Mesendoderm (in vitro differentiated cells): ENCODE results near the gene GRIP1.

Experiments
- DNase-seq: peaks from one replicate; pipeline ENCODE4 v3.0.0; 2013
- H2AK5ac ChIP-seq: 2 replicates; pipeline ENCODE4 v1.6.1; 2013; ENCODE audit warnings: low read length, inconsistent platforms
- H2BK120ac ChIP-seq: 2 replicates; pipeline ENCODE4 v1.6.1; 2013; ENCODE audit warnings: low read depth, mild to moderate bottlenecking, low read length, moderate library complexity, mixed read lengths
- H2BK15ac ChIP-seq: replicated peaks from 2 replicates; pipeline ENCODE4 v1.6.1; 2013; ENCODE audit warnings: low read depth, mild to moderate bottlenecking, moderate library complexity
- H2BK5ac ChIP-seq: 2 replicates; pipeline ENCODE4 v1.6.1; 2013; ENCODE audit warnings: low read length, inconsistent platforms
- H3K18ac ChIP-seq: 2 replicates; pipeline ENCODE4 v1.6.1; 2013; ENCODE audit warnings: mild to moderate bottlenecking, low read length, mixed read lengths
- H3K23ac ChIP-seq: one replicate; pipeline ENCODE4 v1.6.1; 2013; ENCODE audit warnings: low read length
- H3K27ac ChIP-seq: 2 replicates; pipeline ENCODE4 v1.5.1; 2013; ENCODE audit warnings: low read depth, mild to moderate bottlenecking, inconsistent platforms, low read length, moderate library complexity
- H3K27me3 ChIP-seq: 2 replicates; pipeline ENCODE4 v1.6.1; 2013; ENCODE audit warnings: low read length, control low read depth, mild to moderate bottlenecking, inconsistent platforms; ENCODE audit not compliant: insufficient read depth, poor library complexity
- H3K36me3 ChIP-seq: 2 replicates; pipeline ENCODE4 v1.6.1; 2013; ENCODE audit warnings: low read length, inconsistent platforms; ENCODE audit not compliant: control insufficient read depth, insufficient read depth
- H3K4ac ChIP-seq: one replicate; pipeline ENCODE4 v1.6.1; 2013; ENCODE audit warnings: low read depth, mild to moderate bottlenecking, low read length, moderate library complexity
- H3K4me1 ChIP-seq: 2 replicates; pipeline ENCODE4 v1.6.1; 2013; ENCODE audit warnings: low read depth, low read length, inconsistent platforms; ENCODE audit not compliant: control insufficient read depth
- H3K4me2 ChIP-seq: 2 replicates; pipeline ENCODE4 v1.6.1; 2013; ENCODE audit warnings: low read length
- H3K4me3 ChIP-seq: 2 replicates; pipeline ENCODE4 v1.5.1; 2013; ENCODE audit warnings: mild to moderate bottlenecking, low read length
- H3K56ac ChIP-seq: one replicate; pipeline ENCODE4 v1.6.1; 2013; ENCODE audit warnings: low read length
- H3K79me1 ChIP-seq: 2 replicates; pipeline ENCODE4 v1.6.1; 2013; ENCODE audit warnings: low read length, inconsistent platforms
- H3K79me2 ChIP-seq: 2 replicates; pipeline ENCODE4 v1.6.1; 2013; ENCODE audit warnings: mild to moderate bottlenecking, low read length; ENCODE audit not compliant: control insufficient read depth, insufficient read depth
- H3K9ac ChIP-seq: 2 replicates; pipeline ENCODE4 v1.6.1; 2013; ENCODE audit warnings: low read length, inconsistent platforms
- H4K5ac ChIP-seq: one replicate; pipeline ENCODE4 v1.6.1; 2013; ENCODE audit warnings: low read length
- H4K8ac ChIP-seq: one replicate; pipeline ENCODE4 v1.6.1; 2013; ENCODE audit warnings: low read depth, mild to moderate bottlenecking, control low read depth, low read length, moderate library complexity
- WGBS: extraction: QIAGEN DNeasy Blood & Tissue Kit; methylation state at CpG from one replicate; pipeline ENCODE4 v1.1.7; 2013; ENCODE audit warnings: low lambda C conversion rate, missing lambda C conversion rate; ENCODE audit not compliant: insufficient coverage; ENCODE audit errors: extremely low coverage; 5-methylcytosine and 5-hydroxymethylcytosine counted together

Gene GRIP1

DNA sequence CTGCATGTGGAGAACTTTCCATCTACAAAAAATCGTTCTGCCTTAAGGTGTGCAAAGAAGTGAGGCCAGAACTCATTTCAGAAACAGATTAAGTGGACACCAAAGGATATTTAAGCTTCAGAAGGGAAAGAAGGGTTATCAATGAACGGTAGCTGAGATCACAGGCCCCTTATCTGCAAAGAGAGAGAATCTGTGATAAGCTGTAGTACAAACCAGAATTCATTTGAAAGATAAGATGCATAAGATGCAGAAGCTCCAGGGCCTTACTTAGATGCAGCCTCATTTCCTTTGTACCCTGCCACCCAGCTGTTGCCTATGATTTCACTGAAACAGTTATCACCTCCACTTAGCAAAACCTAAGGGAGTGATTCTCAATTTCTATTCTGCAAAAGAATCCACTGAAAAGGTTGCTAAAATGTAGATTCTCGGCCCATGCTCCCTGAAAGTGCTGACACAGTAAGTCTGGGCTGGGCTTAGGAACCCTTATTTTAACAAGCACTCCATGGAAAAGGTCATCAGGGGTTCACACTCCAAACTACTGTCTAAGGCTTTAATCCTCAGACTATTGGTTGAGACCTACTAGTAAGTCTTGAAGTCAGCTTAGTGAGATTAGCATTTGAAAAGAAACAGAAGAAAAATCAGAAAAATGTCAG, 311.7 kb downstream of the GRIP1 start:
- Histone ChIP-seq H3K4me1 (no peaks in the 10 kb centered on the region), H3K79me1 (no peaks in the 10 kb centered on the region), H3K4me2 (no peak overlapping the region), H3K9ac (no peak overlapping the region), H3K36me3 (no peaks in the 10 kb centered on the region), H4K8ac (no peak overlapping the region), H2BK5ac (no peak overlapping the region), H3K18ac (no peak overlapping the region), H3K4ac (no peak overlapping the region), H3K23ac (no peak overlapping the region), H3K4me3 (no peak overlapping the region), H3K27ac (no peak overlapping the region), H2AK5ac (no peak overlapping the region), H2BK120ac (no peak overlapping the region), H3K27me3 (no peaks in the 10 kb centered on the region), H3K79me2 (no peaks in the 10 kb centered on the region), H2BK15ac (no peak overlapping the region), H3K56ac (no peak overlapping the region), H4K5ac (no peak overlapping the region)
- DNase-seq = peak; percentile 69
- WGBS = no CpG with 5 or more reads among the region's 3 CpGs

DNA sequence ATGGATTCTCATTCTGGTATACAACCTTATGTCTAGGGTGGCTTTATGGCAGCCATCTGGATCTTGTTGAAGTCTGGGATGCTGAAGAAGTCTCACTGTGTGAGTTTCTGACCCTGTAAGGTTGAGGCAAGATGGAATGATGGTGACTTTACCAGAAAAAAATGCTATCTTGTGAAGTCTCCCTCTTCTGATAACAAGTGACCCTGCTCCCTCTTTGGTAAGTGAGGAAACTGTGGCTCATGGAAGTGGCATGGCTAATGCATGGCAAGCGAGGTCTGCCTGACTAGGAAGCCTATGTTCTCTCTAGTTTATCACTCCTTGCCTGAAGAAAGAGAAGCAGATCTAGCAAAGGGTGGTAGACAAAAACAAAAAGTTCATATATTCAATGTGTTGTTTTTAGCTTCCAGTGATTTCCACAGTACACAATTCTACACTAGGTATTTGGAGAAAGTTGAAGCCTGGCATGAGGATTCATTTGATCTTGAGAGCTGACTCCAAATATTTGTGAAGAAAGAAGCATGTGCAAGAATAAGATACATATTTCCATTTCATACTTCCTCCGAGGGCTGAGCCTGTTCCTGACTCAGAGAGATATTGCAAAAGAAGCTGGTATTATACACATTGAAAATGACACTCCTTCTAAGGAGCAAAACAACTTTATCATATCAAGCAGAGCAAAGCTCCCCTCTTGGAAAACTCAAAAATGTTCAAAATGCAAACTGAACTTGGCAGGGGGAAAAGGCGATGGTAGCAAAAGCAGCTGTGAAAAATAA, 313.0 kb downstream of the GRIP1 start:
- no peak overlapping the region for H3K4me2 ChIP-seq
- no peak overlapping the region for H3K56ac ChIP-seq
- no peak overlapping the region for H2BK5ac ChIP-seq
- H3K79me1 ChIP-seq = no peaks in the 10 kb centered on the region
- no peak overlapping the region for H3K4me3 ChIP-seq
- no peak overlapping the region for H2AK5ac ChIP-seq
- peak; percentile 65 for DNase-seq
- H3K23ac ChIP-seq = no peak overlapping the region
- H3K79me2 ChIP-seq = no peaks in the 10 kb centered on the region
- H3K27me3 ChIP-seq = no peaks in the 10 kb centered on the region
- no peak overlapping the region for H2BK120ac ChIP-seq
- no peak overlapping the region for H4K5ac ChIP-seq
- H3K36me3 ChIP-seq = no peaks in the 10 kb centered on the region
- H3K27ac ChIP-seq = no peak overlapping the region
- no peak overlapping the region for H3K18ac ChIP-seq
- H3K9ac ChIP-seq = no peak overlapping the region
- no peak overlapping the region for H2BK15ac ChIP-seq
- no CpG with 5 or more reads among the region's 3 CpGs for WGBS
- H4K8ac ChIP-seq = no peak overlapping the region
- no peaks in the 10 kb centered on the region for H3K4me1 ChIP-seq
- H3K4ac ChIP-seq = no peak overlapping the region

DNA sequence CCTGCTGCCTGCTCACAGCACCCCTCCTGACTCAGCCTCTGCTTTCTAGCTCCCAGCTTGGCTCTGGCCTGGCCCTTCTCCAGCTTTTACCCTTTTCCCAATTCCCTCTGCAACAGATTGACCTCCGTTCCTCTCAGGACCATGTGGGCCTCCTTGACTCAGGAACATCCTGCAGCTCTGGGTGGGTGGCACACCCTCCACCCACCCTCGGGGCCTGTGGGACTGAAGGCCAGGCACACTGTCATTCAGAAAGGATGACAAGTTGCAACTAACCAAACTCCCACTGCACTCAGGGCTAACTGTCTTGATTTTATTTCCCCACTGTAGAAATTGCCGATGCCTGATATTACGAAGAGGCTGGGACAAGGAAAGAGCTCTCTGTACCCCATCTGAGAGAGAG, 317.2 kb downstream of the GRIP1 start:
- WGBS = no CpG with 5 or more reads among the region's 4 CpGs
- Histone ChIP-seq H3K27ac (no peak overlapping the region), H3K4me2 (no peak overlapping the region), H3K4ac (no peak overlapping the region), H4K8ac (no peak overlapping the region), H3K9ac (no peak overlapping the region), H2BK15ac (no peak overlapping the region), H3K4me3 (no peak overlapping the region), H2BK120ac (no peak overlapping the region), H2AK5ac (no peak overlapping the region), H2BK5ac (no peak overlapping the region), H3K27me3 (no peaks in the 10 kb centered on the region), H3K79me1 (no peaks in the 10 kb centered on the region), H3K79me2 (no peaks in the 10 kb centered on the region), H3K4me1 (no peaks in the 10 kb centered on the region), H3K18ac (no peak overlapping the region), H3K23ac (no peak overlapping the region), H4K5ac (no peak overlapping the region), H3K36me3 (no peaks in the 10 kb centered on the region), H3K56ac (no peak overlapping the region)
- no peak for DNase-seq

DNA sequence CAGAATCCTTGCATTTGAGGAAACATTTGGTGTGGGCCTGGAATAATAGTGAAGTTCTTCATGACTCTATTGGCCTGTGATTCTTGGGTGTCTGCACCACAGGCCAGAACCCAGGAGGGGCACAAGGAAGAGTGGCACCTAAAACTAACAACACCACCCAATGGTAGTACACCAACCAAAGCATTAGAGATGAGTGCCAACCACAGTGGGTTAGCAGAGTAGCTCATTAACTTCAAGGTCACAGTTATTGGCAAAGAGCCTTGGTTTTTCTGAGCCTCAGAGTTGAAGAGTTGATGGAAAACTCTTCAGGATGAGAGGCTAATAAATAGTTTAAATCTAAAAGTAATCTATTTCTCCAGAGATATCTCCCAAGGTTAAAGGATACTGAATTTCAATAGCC, 319.6 kb downstream of the GRIP1 start:
- Histone ChIP-seq H4K5ac (no peak overlapping the region), H3K79me1 (no peaks in the 10 kb centered on the region), H3K9ac (no peak overlapping the region), H3K4me2 (no peak overlapping the region), H4K8ac (no peak overlapping the region), H3K18ac (no peak overlapping the region), H3K4ac (no peak overlapping the region), H2AK5ac (no peak overlapping the region), H3K56ac (no peak overlapping the region), H3K4me3 (no peak overlapping the region), H2BK15ac (no peak overlapping the region), H3K4me1 (no peaks in the 10 kb centered on the region), H3K36me3 (no peaks in the 10 kb centered on the region), H2BK5ac (no peak overlapping the region), H3K27me3 (no peaks in the 10 kb centered on the region), H2BK120ac (no peak overlapping the region), H3K79me2 (no peaks in the 10 kb centered on the region), H3K23ac (no peak overlapping the region), H3K27ac (no peak overlapping the region)
- no peak for DNase-seq

DNA sequence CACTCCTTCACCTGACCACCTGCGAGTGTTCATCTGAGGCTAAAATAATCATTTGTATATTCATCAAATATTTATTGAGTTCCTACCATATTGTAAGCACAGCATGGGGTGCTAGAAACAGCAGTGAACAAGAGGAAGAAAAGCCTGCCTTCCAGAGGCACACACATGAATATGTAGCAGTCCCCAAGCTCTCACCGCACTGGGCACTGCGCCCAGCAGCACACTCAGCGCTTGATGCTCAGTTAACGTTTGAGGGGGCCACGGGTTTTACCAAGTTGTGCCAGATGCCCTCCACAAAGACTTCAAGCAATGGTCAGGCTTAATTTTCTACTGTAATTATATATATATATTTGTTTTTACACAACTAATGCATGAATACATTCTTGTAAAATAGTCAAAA, 324.6 kb downstream of the GRIP1 start:
- Histone ChIP-seq H3K9ac (no peak overlapping the region), H3K79me1 (no peaks in the 10 kb centered on the region), H3K4me2 (no peak overlapping the region), H4K5ac (no peak overlapping the region), H3K4ac (no peak overlapping the region), H3K4me3 (no peak overlapping the region), H3K79me2 (no peaks in the 10 kb centered on the region), H3K23ac (no peak overlapping the region), H2AK5ac (no peak overlapping the region), H3K36me3 (no peaks in the 10 kb centered on the region), H2BK15ac (no peak overlapping the region), H2BK5ac (no peak overlapping the region), H3K18ac (no peak overlapping the region), H3K27me3 (no peaks in the 10 kb centered on the region), H3K27ac (no peak overlapping the region), H3K4me1 (no peaks in the 10 kb centered on the region), H2BK120ac (no peak overlapping the region), H3K56ac (no peak overlapping the region), H4K8ac (no peak overlapping the region)
- no CpG with 5 or more reads among the region's 6 CpGs for WGBS
- DNase-seq = no peak

DNA sequence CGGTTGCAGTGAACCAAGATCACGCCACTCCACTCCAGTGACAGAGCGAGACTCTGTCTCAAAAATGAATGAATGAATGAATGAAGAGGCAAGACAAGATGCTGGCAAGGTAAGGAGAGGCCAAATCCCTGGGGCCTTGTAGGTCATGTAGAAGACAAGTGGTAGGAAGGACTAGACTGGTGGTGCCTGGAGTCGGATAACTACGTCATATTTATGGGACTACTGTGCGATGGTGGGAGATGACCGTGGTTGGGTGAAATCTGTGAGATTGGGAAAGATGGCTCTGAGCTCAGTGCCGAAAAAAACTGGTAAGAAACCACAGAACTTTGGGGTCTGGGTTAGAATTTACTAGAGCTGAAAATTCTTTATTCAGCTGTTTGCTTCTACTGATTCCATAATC, 326.0 kb downstream of the GRIP1 start:
- no peak overlapping the region for H4K5ac ChIP-seq
- no peak for DNase-seq
- no peak overlapping the region for H3K4me2 ChIP-seq
- no peak overlapping the region for H3K18ac ChIP-seq
- no peak overlapping the region for H2BK15ac ChIP-seq
- WGBS = no CpG with 5 or more reads among the region's 8 CpGs
- H3K23ac ChIP-seq = no peak overlapping the region
- H3K79me2 ChIP-seq = no peaks in the 10 kb centered on the region
- no peak overlapping the region for H2AK5ac ChIP-seq
- H3K4ac ChIP-seq = no peak overlapping the region
- no peaks in the 10 kb centered on the region for H3K4me1 ChIP-seq
- no peak overlapping the region for H3K9ac ChIP-seq
- no peak overlapping the region for H3K56ac ChIP-seq
- no peaks in the 10 kb centered on the region for H3K79me1 ChIP-seq
- H3K36me3 ChIP-seq = no peaks in the 10 kb centered on the region
- no peak overlapping the region for H3K4me3 ChIP-seq
- H2BK120ac ChIP-seq = no peak overlapping the region
- H4K8ac ChIP-seq = no peak overlapping the region
- no peaks in the 10 kb centered on the region for H3K27me3 ChIP-seq
- no peak overlapping the region for H2BK5ac ChIP-seq
- H3K27ac ChIP-seq = no peak overlapping the region
